K562 (cell line): ENCODE measurements around the gene CRK. TPM values are rescaled to one million over a fixed set of nuclear protein-coding genes. Genes with fewer than 3 reads are reported as not detected.

Experiments used
- ATAC-seq: fragments of 200-7000 bp; cut with Tn5 transposase; 3 replicates; pipeline ENCODE4 v1.9.1; 2020; ENCODE audit warnings: moderate library complexity
- BruUV-seq: library from RNA; stranded (reverse); fragments of 400-500 nt; replicated peaks from 2 replicates; lab custom pipeline; 2021; lab: Mats Ljungman, UMichigan
- CTCF ChIA-PET: fragments of 300-600 bp; formaldehyde crosslinking; extraction: SDS; loops from one replicate; lab custom pipeline; 2021; ENCODE audit warnings: low intra/inter-chr PET ratio; lab: Yijun Ruan, JAX
- POLR2A ChIA-PET: fragments of 300-600, 350-650 bp; sonication (Branson Sonifier 250); formaldehyde crosslinking; extraction: SDS; loops from one replicate; lab custom pipeline; 2021; ENCODE audit warnings: antibody characterized with exemption, inconsistent platforms; lab: Yijun Ruan, JAX
- DNase-seq, 4 experiments: peaks; one replicate each; pipeline versions ENCODE4 v3.0.0 to v3.0.0-alpha.2; 2011 to 2018; ENCODE audit warnings: low spot score in 3 of 4, mixed read lengths in 3 of 4; ENCODE audit errors: extremely low read depth in 1 of 4
- FAIRE-seq: peaks from 2 replicates; lab custom pipeline; 2011; peaks lifted over from hg19 to GRCh38; lab: Jason Lieb, UNC
- H2AFZ ChIP-seq: 2 replicates; pipeline ENCODE4 v1.6.0; 2011; ENCODE audit warnings: low read depth, low read length, control low read depth, inconsistent platforms
- H3K27ac ChIP-seq: fragments of 200-600 bp; 3 replicates; pipeline ENCODE4 v1.8.0; 2011; ENCODE audit warnings: low read depth, mild to moderate bottlenecking, control low read depth, inconsistent platforms, low read length, moderate library complexity, mixed read lengths; ENCODE audit errors: extremely low read depth
- H3K27me3 ChIP-seq, 2 experiments: fragments of 300-600 bp in 1 of 2; 2 replicates in 1 of 2; 3 replicates in 1 of 2; pipeline versions ENCODE4 v1.6.0 to v1.8.0; 2011; ENCODE audit warnings: inconsistent platforms in 2 of 2, low read length in 2 of 2, mild to moderate bottlenecking in 1 of 2, mixed read lengths in 1 of 2, moderate library complexity in 1 of 2; ENCODE audit not compliant: control insufficient read depth in 2 of 2, insufficient read depth in 2 of 2
- H3K36me3 ChIP-seq: fragments of 300-600 bp; 3 replicates; pipeline ENCODE4 v1.8.0; 2011; ENCODE audit warnings: mild to moderate bottlenecking, low read length, inconsistent platforms; ENCODE audit not compliant: control insufficient read depth, insufficient read depth
- H3K4me1 ChIP-seq, 2 experiments: fragments of 200-600 bp in 1 of 2; replicated peaks in 1 of 2; 2 replicates in 1 of 2; 3 replicates in 1 of 2; pipeline versions ENCODE4 v1.5.1 to v1.8.0; 2011; ENCODE audit warnings: inconsistent platforms in 2 of 2, low read length in 2 of 2, mild to moderate bottlenecking in 1 of 2, mixed read lengths in 1 of 2, moderate library complexity in 1 of 2; ENCODE audit not compliant: control insufficient read depth in 2 of 2, insufficient read depth in 2 of 2
- H3K4me2 ChIP-seq: 2 replicates; pipeline ENCODE4 v1.6.1; 2011; ENCODE audit warnings: low read length, control low read depth, inconsistent platforms, mixed read lengths; ENCODE audit not compliant: insufficient read depth
- H3K4me3 ChIP-seq: fragments of 200-600 bp; sonication (generic), shearing (Covaris generic); 2 replicates; pipeline ENCODE4 v1.5.1; 2016; ENCODE audit warnings: control low read depth, inconsistent platforms
- H3K79me2 ChIP-seq: fragments of 200-600 bp; 3 replicates; pipeline ENCODE4 v1.8.0; 2011; ENCODE audit warnings: low read length, inconsistent platforms; ENCODE audit not compliant: control insufficient read depth, insufficient read depth
- H3K9ac ChIP-seq, 2 experiments: 2 replicates each; pipeline versions ENCODE4 v1.6.0 to v1.6.1; 2011; ENCODE audit warnings: low read depth in 2 of 2, low read length in 2 of 2, control low read depth in 1 of 2, inconsistent platforms in 1 of 2, mild to moderate bottlenecking in 1 of 2, mixed read lengths in 1 of 2; ENCODE audit not compliant: insufficient read depth in 1 of 2
- H3K9me1 ChIP-seq: one replicate; pipeline ENCODE4 v1.6.0; 2011; ENCODE audit warnings: inconsistent platforms, mild to moderate bottlenecking, low read length, moderate library complexity; ENCODE audit not compliant: control insufficient read depth, insufficient read depth
- H3K9me3 ChIP-seq: replicated peaks from 2 replicates; pipeline ENCODE4 v1.5.1; 2011; ENCODE audit warnings: low read depth, low read length, inconsistent platforms; ENCODE audit not compliant: control insufficient read depth, insufficient read depth
- H4K20me1 ChIP-seq: replicated peaks from 2 replicates; pipeline ENCODE4 v1.6.1; 2011; ENCODE audit warnings: low read length, inconsistent platforms, mixed read lengths; ENCODE audit not compliant: control insufficient read depth, insufficient read depth
- FOXJ2 ChIP-seq: fragments of 200-800 bp; sonication (Bioruptor generic); IDR thresholded peaks from 2 replicates; pipeline ENCODE4 v1.6.1; 2016; ENCODE audit warnings: missing genetic modification characterization, missing compliant biosample characterization
- HNRNPUL1 ChIP-seq: fragments of 200-400 bp; formaldehyde crosslinking; IDR thresholded peaks from 2 replicates; pipeline ENCODE4 v1.6.1; 2017; ENCODE audit warnings: low read length
- RBFOX2 ChIP-seq: fragments of 200-400 bp; formaldehyde crosslinking; IDR thresholded peaks from 2 replicates; pipeline ENCODE4 v1.6.1; 2017; ENCODE audit warnings: low read depth, mild to moderate bottlenecking, low read length, moderate library complexity
- RBM39 ChIP-seq: fragments of 200-400 bp; formaldehyde crosslinking; optimal IDR thresholded peaks from 2 replicates; pipeline ENCODE3; 2018; ENCODE audit warnings: low read depth, low read length
- SAP30 ChIP-seq: fragments of 200-600 bp; sonication (generic); IDR thresholded peaks from 2 replicates; pipeline ENCODE4 v1.6.1; 2012; ENCODE audit warnings: borderline replicate concordance, low read depth, mild to moderate bottlenecking, moderate library complexity, low read length, control low read depth, inconsistent platforms; ENCODE audit not compliant: insufficient read depth, poor library complexity, severe bottlenecking
- SMAD2 ChIP-seq: fragments of 150-350 bp; IDR thresholded peaks from 2 replicates; pipeline ENCODE4 v1.6.1; 2014; ENCODE audit warnings: low read depth, mild to moderate bottlenecking, low read length
- SPI1 ChIP-seq: IDR thresholded peaks from 2 replicates; pipeline ENCODE4 v1.6.1; 2011; ENCODE audit warnings: low read depth, low read length, control low read depth, borderline replicate concordance
- TCF7 ChIP-seq: sonication (generic); IDR thresholded peaks from 2 replicates; pipeline ENCODE4 v1.6.1; 2016; ENCODE audit warnings: antibody characterized with exemption, borderline replicate concordance
- WHSC1 ChIP-seq: IDR thresholded peaks from one replicate; pipeline ENCODE4 v1.6.1; 2012; ENCODE audit warnings: low read length, control low read depth, inconsistent platforms
- ZBTB1 ChIP-seq: sonication (generic); formaldehyde crosslinking; IDR thresholded peaks from 2 replicates; pipeline ENCODE4 v1.8.1; 2023; ENCODE audit warnings: missing genetic modification reagents, low read depth, mild to moderate bottlenecking, borderline replicate concordance
- ZNF79 ChIP-seq: fragments of 250-450 bp; sonication (Bioruptor Pico); IDR thresholded peaks from 2 replicates; pipeline ENCODE4 v1.4.0; 2020; ENCODE audit warnings: low read depth, mild to moderate bottlenecking, moderate library complexity
- WGBS: fragments of 100-300 bp; shearing (Covaris generic); methylation state at CpG from one replicate; pipeline ENCODE4 v1.1.6; 2016; ENCODE audit warnings: low coverage, mixed read lengths; ENCODE audit not compliant: insufficient coverage; ENCODE audit errors: missing lambda C conversion rate; 5-methylcytosine and 5-hydroxymethylcytosine counted together
- in situ Hi-C: fragments of 300-500 bp; cut with MboI; formaldehyde crosslinking; loops from 4 replicates; pipeline ENCODE4 v1.15.0; 2018; ENCODE audit warnings: inconsistent platforms, mixed read lengths
- intact Hi-C: fragments of 100-400 bp; cut with micrococcal nuclease; formaldehyde crosslinking; loops from 2 replicates; pipeline ENCODE4 v1.14.2; 2022
- polyA plus RNA-seq, 8 experiments: library from polyadenylated mRNA; depleted of rRNA in 4 of 8; stranded (reverse) in 5 of 8; unstranded in 3 of 8; fragments of >200 nt; fragmentation: Nextera tagmentation in 2 of 8; fragmentation: Illumina TruSeq in 1 of 8; extraction: Ambion mirVana in 2 of 8; extraction: Trizol in 1 of 8; gene quantifications; 2 replicates each; pipeline versions ENCODE4 v1.2.1 to v1.2.3, GENCODE V29; 2011 to 2014; ENCODE audit warnings: inconsistent platforms in 1 of 8, missing spikeins in 1 of 8
- total RNA-seq, 7 experiments: library from RNA; depleted of rRNA in 6 of 7; stranded (reverse); fragments of >200 nt in 6 of 7; fragmentation: Illumina TruSeq in 2 of 7; extraction: Trizol in 2 of 7; gene quantifications; 2 replicates each; pipeline versions ENCODE4 v1.2.1 to v1.2.3, GENCODE V29; 2011 to 2021; ENCODE audit warnings: low replicate concordance in 1 of 7
- TF ChIP-seq, protein P1 (sequence below): fragments of 450-650 bp; formaldehyde crosslinking; IDR thresholded peaks from 2 replicates; pipeline ENCODE4 v1.4.0; 2020; ENCODE audit warnings: mild to moderate bottlenecking, moderate library complexity
- TF ChIP-seq, protein P2 (sequence below): fragments of 450-650 bp; IDR thresholded peaks from 2 replicates; pipeline ENCODE4 v1.6.1; 2018; ENCODE audit warnings: mild to moderate bottlenecking, low read depth; ENCODE audit not compliant: partially characterized antibody
- TF ChIP-seq, protein P3 (sequence below), 2 experiments: fragments of 150-350 bp in 1 of 2; IDR thresholded peaks; 2 replicates each; pipeline ENCODE4 v1.6.1; 2012 to 2016; ENCODE audit warnings: low read depth in 2 of 2, low read length in 2 of 2, mild to moderate bottlenecking in 1 of 2, moderate library complexity in 1 of 2

CRK gene
- total and polyA plus RNA-seq, 9 of the 15 experiments (the other 6 are each of a cell fraction or from before 2014, with no cell fraction given), result 13.1 to 40.2 (median 26.1) TPM

DNA sequence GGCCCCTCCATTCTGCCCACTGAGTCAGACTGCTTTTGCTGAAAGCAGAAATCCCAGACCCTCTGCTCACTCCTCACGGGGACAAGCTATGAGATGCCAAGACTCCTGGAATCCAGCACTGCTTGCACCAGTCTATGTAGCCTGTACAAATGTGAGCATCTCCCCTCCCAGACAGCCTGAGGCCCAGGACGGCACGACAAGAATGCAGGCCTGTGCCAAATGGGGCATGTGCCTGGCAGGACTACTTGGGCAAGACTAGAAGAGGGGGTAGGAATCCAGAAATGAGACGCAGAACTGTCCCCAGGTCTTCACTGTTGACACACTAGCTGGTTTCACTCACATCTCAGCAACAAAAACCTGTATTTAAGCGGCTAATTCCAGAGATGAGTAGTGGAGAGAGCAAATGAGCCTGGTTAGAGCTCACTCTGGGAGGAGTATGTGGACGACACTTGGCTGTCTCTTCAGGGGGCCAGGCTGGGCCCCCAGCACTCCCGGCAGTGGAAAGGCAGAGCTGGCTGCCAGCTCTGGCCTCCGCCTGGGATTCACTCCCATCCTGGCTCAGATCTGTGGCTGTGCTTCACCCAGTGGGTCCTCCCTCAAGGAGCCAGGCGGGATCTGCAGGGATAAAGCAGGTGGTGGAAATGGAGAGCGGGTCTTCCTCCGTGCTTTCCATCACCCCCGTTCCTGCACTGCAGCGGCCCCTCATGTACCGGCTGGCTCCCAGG, 39.4 kb upstream of the CRK start:
- BruUV-seq, result no TSS peak
- no peaks in the 10 kb centered on the region for H3K9me3 ChIP-seq
- intact Hi-C loops (no loop called here), in situ Hi-C loops (no loop called here)
- H3K36me3 ChIP-seq, result no peaks in the 10 kb centered on the region
- H3K4me3 ChIP-seq, result no peak overlapping the region
- FAIRE-seq (no peak), DNase-seq (no peak), ATAC-seq (no peak)
- peaks cover 3 to 37% of the 10 kb centered on the region in 2 experiments; a peak in 4 of 5 replicates for H3K4me1 ChIP-seq
- ChIA-PET POLR2A (interaction anchor here (0.9 to 1.8 kb wide), 2 partner anchors 14 to 134 kb away, joined by 4 to 5 read pairs; no protein-coding TSS in a partner anchor), CTCF (no interaction called here)
- H3K9me1 ChIP-seq, result no peaks in the 10 kb centered on the region
- no peak overlapping the region for H3K27ac ChIP-seq
- peaks cover 6% of the 10 kb centered on the region for H3K79me2 ChIP-seq
- no peaks in the 10 kb centered on the region for H3K27me3 ChIP-seq
- H2AFZ ChIP-seq, result no peak overlapping the region
- no peak overlapping the region for H3K4me2 ChIP-seq
- H3K9ac ChIP-seq, result no peak overlapping the region; a peak in 1 of 4 replicates
- WGBS, result 81% methylated on average over 7 of the region's 14 CpGs
- H4K20me1 ChIP-seq, result no peaks in the 10 kb centered on the region
- TF ChIP-seq ZBTB1 (CRISPR knock-in tag) (no peak), TCF7 (no peak), RBM39 (no peak), HNRNPUL1 (no peak), SMAD2 (no peak), FOXJ2 (no peak), RBFOX2 (no peak), ZNF79 (CRISPR knock-in tag) (no peak), WHSC1 (no peak), SPI1 (no peak), SAP30 (no peak)
- TF ChIP-seq, protein P1, sequence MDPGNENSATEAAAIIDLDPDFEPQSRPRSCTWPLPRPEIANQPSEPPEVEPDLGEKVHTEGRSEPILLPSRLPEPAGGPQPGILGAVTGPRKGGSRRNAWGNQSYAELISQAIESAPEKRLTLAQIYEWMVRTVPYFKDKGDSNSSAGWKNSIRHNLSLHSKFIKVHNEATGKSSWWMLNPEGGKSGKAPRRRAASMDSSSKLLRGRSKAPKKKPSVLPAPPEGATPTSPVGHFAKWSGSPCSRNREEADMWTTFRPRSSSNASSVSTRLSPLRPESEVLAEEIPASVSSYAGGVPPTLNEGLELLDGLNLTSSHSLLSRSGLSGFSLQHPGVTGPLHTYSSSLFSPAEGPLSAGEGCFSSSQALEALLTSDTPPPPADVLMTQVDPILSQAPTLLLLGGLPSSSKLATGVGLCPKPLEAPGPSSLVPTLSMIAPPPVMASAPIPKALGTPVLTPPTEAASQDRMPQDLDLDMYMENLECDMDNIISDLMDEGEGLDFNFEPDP (CRISPR knock-in tag), result no peak
- TF ChIP-seq, protein P2, sequence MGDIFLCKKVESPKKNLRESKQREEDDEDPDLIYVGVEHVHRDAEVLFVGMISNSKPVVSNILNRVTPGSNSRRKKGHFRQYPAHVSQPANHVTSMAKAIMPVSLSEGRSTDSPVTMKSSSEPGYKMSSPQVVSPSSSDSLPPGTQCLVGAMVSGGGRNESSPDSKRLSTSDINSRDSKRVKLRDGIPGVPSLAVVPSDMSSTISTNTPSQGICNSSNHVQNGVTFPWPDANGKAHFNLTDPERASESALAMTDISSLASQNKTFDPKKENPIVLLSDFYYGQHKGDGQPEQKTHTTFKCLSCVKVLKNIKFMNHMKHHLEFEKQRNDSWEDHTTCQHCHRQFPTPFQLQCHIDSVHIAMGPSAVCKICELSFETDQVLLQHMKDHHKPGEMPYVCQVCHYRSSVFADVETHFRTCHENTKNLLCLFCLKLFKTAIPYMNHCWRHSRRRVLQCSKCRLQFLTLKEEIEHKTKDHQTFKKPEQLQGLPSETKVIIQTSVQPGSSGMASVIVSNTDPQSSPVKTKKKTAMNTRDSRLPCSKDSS, result no peak
- TF ChIP-seq, protein P3, sequence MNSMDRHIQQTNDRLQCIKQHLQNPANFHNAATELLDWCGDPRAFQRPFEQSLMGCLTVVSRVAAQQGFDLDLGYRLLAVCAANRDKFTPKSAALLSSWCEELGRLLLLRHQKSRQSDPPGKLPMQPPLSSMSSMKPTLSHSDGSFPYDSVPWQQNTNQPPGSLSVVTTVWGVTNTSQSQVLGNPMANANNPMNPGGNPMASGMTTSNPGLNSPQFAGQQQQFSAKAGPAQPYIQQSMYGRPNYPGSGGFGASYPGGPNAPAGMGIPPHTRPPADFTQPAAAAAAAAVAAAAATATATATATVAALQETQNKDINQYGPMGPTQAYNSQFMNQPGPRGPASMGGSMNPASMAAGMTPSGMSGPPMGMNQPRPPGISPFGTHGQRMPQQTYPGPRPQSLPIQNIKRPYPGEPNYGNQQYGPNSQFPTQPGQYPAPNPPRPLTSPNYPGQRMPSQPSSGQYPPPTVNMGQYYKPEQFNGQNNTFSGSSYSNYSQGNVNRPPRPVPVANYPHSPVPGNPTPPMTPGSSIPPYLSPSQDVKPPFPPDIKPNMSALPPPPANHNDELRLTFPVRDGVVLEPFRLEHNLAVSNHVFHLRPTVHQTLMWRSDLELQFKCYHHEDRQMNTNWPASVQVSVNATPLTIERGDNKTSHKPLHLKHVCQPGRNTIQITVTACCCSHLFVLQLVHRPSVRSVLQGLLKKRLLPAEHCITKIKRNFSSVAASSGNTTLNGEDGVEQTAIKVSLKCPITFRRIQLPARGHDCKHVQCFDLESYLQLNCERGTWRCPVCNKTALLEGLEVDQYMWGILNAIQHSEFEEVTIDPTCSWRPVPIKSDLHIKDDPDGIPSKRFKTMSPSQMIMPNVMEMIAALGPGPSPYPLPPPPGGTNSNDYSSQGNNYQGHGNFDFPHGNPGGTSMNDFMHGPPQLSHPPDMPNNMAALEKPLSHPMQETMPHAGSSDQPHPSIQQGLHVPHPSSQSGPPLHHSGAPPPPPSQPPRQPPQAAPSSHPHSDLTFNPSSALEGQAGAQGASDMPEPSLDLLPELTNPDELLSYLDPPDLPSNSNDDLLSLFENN (IDR thresholded peaks at IDR 0.05; ENCODE audit: low read depth in 2 of 2, low read length in 2 of 2), result no peak
